SK-N-SH (cell line): ENCODE measurements around the gene SMYD2. TPM values are rescaled to one million over a fixed set of nuclear protein-coding genes. Genes with fewer than 3 reads are reported as not detected.

ENCODE experiments used
- CTCF ChIA-PET: fragments of 300-600, 350-600 bp; formaldehyde crosslinking; extraction: SDS; loops from one replicate; lab custom pipeline; 2021; lab: Yijun Ruan, JAX
- POLR2A ChIA-PET: fragments of 350-600 bp; sonication (Branson Sonifier 250); formaldehyde crosslinking; extraction: SDS; loops from one replicate; lab custom pipeline; 2020; ENCODE audit warnings: antibody characterized with exemption, inconsistent platforms; lab: Yijun Ruan, JAX
- DNase-seq: peaks from one replicate; pipeline ENCODE4 v3.0.0; 2012
- H2AFZ ChIP-seq: fragments of 200-600 bp; sonication (generic); 2 replicates; pipeline ENCODE4 v1.8.1; 2016; ENCODE audit warnings: antibody characterized with exemption, mild to moderate bottlenecking, low read depth
- H3F3A ChIP-seq: fragments of 200-600 bp; sonication (generic); replicated peaks from 2 replicates; pipeline ENCODE3; 2016; ENCODE audit warnings: antibody characterized with exemption, mild to moderate bottlenecking; ENCODE audit not compliant: insufficient read depth
- H3K27ac ChIP-seq, 2 experiments: fragments of 200-500 bp in 1 of 2; fragments of 200-600 bp in 1 of 2; sonication (Bioruptor generic) in 1 of 2; sonication (generic), shearing (Covaris generic) in 1 of 2; 2 replicates each; pipeline versions ENCODE4 v1.5.1 to v1.6.1; 2014 to 2016; ENCODE audit warnings: low read depth in 2 of 2, inconsistent platforms in 1 of 2, low read length in 1 of 2, mild to moderate bottlenecking in 1 of 2, mixed read lengths in 1 of 2
- H3K27me3 ChIP-seq: fragments of 200-600 bp; sonication (generic), shearing (Covaris generic); 2 replicates; pipeline ENCODE4 v1.6.1; 2016; ENCODE audit warnings: mixed run types; ENCODE audit not compliant: insufficient read depth
- H3K36me3 ChIP-seq, 2 experiments: fragments of 200-500 bp in 1 of 2; fragments of 200-600 bp in 1 of 2; sonication (Bioruptor generic) in 1 of 2; sonication (generic) in 1 of 2; replicated peaks in 1 of 2; 2 replicates each; pipeline versions ENCODE3 to v1.5.1; 2014 to 2016; ENCODE audit warnings: low read length in 1 of 2, mild to moderate bottlenecking in 1 of 2; ENCODE audit not compliant: insufficient read depth in 2 of 2, control insufficient read depth in 1 of 2
- H3K4me1 ChIP-seq, 2 experiments: fragments of 200-500 bp in 1 of 2; fragments of 200-600 bp in 1 of 2; sonication (Bioruptor generic) in 1 of 2; sonication (generic), shearing (Covaris generic) in 1 of 2; 2 replicates each; pipeline versions ENCODE4 v1.5.1 to v1.6.1; 2014 to 2016; ENCODE audit warnings: low read depth in 1 of 2, low read length in 1 of 2, mixed run types in 1 of 2; ENCODE audit not compliant: insufficient read depth in 2 of 2, control insufficient read depth in 1 of 2
- H3K4me2 ChIP-seq: fragments of 200-600 bp; sonication (generic), shearing (Covaris generic); 2 replicates; pipeline ENCODE4 v1.6.1; 2017; ENCODE audit warnings: mixed run types
- H3K4me3 ChIP-seq, 2 experiments: fragments of 200-500 bp in 1 of 2; fragments of 200-600 bp in 1 of 2; sonication (Bioruptor generic) in 1 of 2; sonication (generic), shearing (Covaris generic) in 1 of 2; 2 replicates each; pipeline versions ENCODE4 v1.5.1 to v1.8.1; 2014 to 2016; ENCODE audit warnings: low read depth in 2 of 2, inconsistent platforms in 1 of 2, low read length in 1 of 2, mild to moderate bottlenecking in 1 of 2, mixed read lengths in 1 of 2, moderate library complexity in 1 of 2
- H3K79me2 ChIP-seq: fragments of 200-600 bp; sonication (generic); 2 replicates; pipeline ENCODE4 v1.8.1; 2017; ENCODE audit warnings: mild to moderate bottlenecking; ENCODE audit not compliant: insufficient read depth
- H3K9ac ChIP-seq: fragments of 200-600 bp; sonication (generic); 2 replicates; pipeline ENCODE4 v1.6.1; 2017; ENCODE audit warnings: mixed run types
- H3K9me2 ChIP-seq: fragments of 200-600 bp; sonication (generic); 2 replicates; pipeline ENCODE4 v1.6.1; 2017; ENCODE audit warnings: mixed run types
- H3K9me3 ChIP-seq: fragments of 200-600 bp; sonication (generic); 2 replicates; pipeline ENCODE4 v1.6.1; 2017; ENCODE audit warnings: mixed run types, mild to moderate bottlenecking, moderate library complexity
- H4K20me1 ChIP-seq: fragments of 200-600 bp; sonication (generic); 2 replicates; pipeline ENCODE4 v1.6.1; 2017; ENCODE audit warnings: mild to moderate bottlenecking, mixed run types; ENCODE audit not compliant: insufficient read depth
- CTCF ChIP-seq: fragments of 200-600 bp; sonication (generic); IDR thresholded peaks from 2 replicates; pipeline ENCODE4 v1.6.1; 2017; ENCODE audit warnings: antibody characterized with exemption, mild to moderate bottlenecking, moderate library complexity
- FOSL2 ChIP-seq: IDR thresholded peaks from 2 replicates; pipeline ENCODE4 v1.4.0; 2012; ENCODE audit warnings: low read depth, mild to moderate bottlenecking, moderate library complexity, borderline replicate concordance
- FOXJ3 ChIP-seq: sonication (generic); formaldehyde crosslinking; IDR thresholded peaks from 2 replicates; pipeline ENCODE4 v1.5.1; 2020; ENCODE audit warnings: mild to moderate bottlenecking, missing genetic modification reagents
- GATA2 ChIP-seq: sonication (generic); formaldehyde crosslinking; IDR thresholded peaks from 2 replicates; pipeline ENCODE4 v1.5.0; 2020; ENCODE audit warnings: mild to moderate bottlenecking, missing genetic modification reagents
- MEF2A ChIP-seq: IDR thresholded peaks from 2 replicates; pipeline ENCODE4 v1.4.0; 2012; ENCODE audit warnings: low read depth, borderline replicate concordance
- NFIC ChIP-seq: IDR thresholded peaks from 2 replicates; pipeline ENCODE4 v1.4.0; 2012; ENCODE audit warnings: borderline replicate concordance
- NRF1 ChIP-seq: IDR thresholded peaks from 2 replicates; pipeline ENCODE4 v1.6.1; 2012; ENCODE audit warnings: low read depth, mild to moderate bottlenecking, low read length
- REST ChIP-seq: IDR thresholded peaks from 2 replicates; pipeline ENCODE4 v1.6.1; 2012; ENCODE audit warnings: mild to moderate bottlenecking, low read depth, low read length, moderate library complexity
- RFX5 ChIP-seq: IDR thresholded peaks from 2 replicates; pipeline ENCODE4 v1.6.1; 2012; ENCODE audit warnings: mild to moderate bottlenecking, improper control_type of control experiment, low read length
- TCF12 ChIP-seq: IDR thresholded peaks from 2 replicates; pipeline ENCODE4 v1.4.0; 2012
- YY1 ChIP-seq: IDR thresholded peaks from 2 replicates; pipeline ENCODE4 v1.4.0; 2012; ENCODE audit warnings: low read depth, mild to moderate bottlenecking
- WGBS: methylation state at CpG from one replicate; pipeline ENCODE4 v1.1.6; 2017; ENCODE audit warnings: low lambda C conversion rate; 5-methylcytosine and 5-hydroxymethylcytosine counted together
- polyA plus RNA-seq, 3 experiments: library from polyadenylated mRNA; depleted of rRNA; stranded (reverse); fragments of >200 nt; gene quantifications; 2 replicates each; pipeline ENCODE4 v1.2.3, GENCODE V29; 2012

The SMYD2 gene
- polyA plus RNA-seq, 1 of the 3 experiments (the other 2 are of a cell fraction): 23.1 TPM

- TF ChIP-seq YY1 (no peak), NFIC (no peak), GATA2 (CRISPR knock-in tag) (no peak), FOSL2 (no peak), MEF2A (no peak), TCF12 (no peak), FOXJ3 (CRISPR knock-in tag) (no peak)
These were observed 45.4 kb downstream of the SMYD2 start (continued) for GRCh38 chr1:214326406-214326805.

GRCh38 chr1:214327514-214327913 is 46.6 kb downstream of the SMYD2 start:
- H4K20me1 ChIP-seq: no peaks in the 10 kb centered on the region
- H3F3A ChIP-seq: no peaks in the 10 kb centered on the region
- H3K4me2 ChIP-seq: no peak overlapping the region
- no peak overlapping the region for H3K9ac ChIP-seq
- POLR2A ChIA-PET: interaction anchor here (0.7 to 1.7 kb wide), 2 partner anchors 47 to 66 kb away, joined by 4 to 5 read pairs; partner anchors contain the start of gene SMYD2
- no peaks in the 10 kb centered on the region for H3K9me2 ChIP-seq
- H3K27ac ChIP-seq: no peak overlapping the region; a peak in 1 of 4 replicates
- WGBS: 71% methylated on average over 1 of the region's 1 CpG
- DNase-seq: peak; percentile 28
- TF ChIP-seq REST (no peak), GATA2 (CRISPR knock-in tag) (no peak), TCF12 (no peak), NRF1 (no peak), CTCF (no peak), RFX5 (no peak)
- no peak overlapping the region for H2AFZ ChIP-seq
- H3K36me3 ChIP-seq: peaks cover 0 to 31% of the 10 kb centered on the region in 2 experiments
- H3K9me3 ChIP-seq: no peaks in the 10 kb centered on the region
- H3K27me3 ChIP-seq: no peaks in the 10 kb centered on the region
- H3K4me1 ChIP-seq: peaks cover 0 to 7% of the 10 kb centered on the region in 2 experiments; a peak in 1 of 4 replicates
- H3K79me2 ChIP-seq: no peaks in the 10 kb centered on the region
- no peak overlapping the region for H3K4me3 ChIP-seq
- CTCF ChIA-PET: interaction anchor here (0.7 to 13.9 kb wide), 29 partner anchors 11 to 1205 kb away, joined by 3 to 393 read pairs (median 5); no protein-coding TSS in a partner anchor
